Raji (cell line): ENCODE measurements around the gene GGT7.

Source experiments
- POLR2A ChIP-seq: IDR thresholded peaks from 2 replicates; pipeline ENCODE4 v1.6.1; 2011; ENCODE audit warnings: low read depth, low read length, control low read depth; ENCODE audit not compliant: insufficient read depth

GGT7 gene

GRCh38 chr20:34872622-34873224 is at the start of gene GGT7:
GGT7 (minus strand) TSS chr20:34872856; CDS start chr20:34872815, 41 bp downstream.
- no peak for TF ChIP-seq POLR2A

GRCh38 chr20:34921436-34921835 is 48.8 kb upstream of the GGT7 start:
- no peak for TF ChIP-seq POLR2A

GRCh38 chr20:34920055-34920454 is 47.4 kb upstream of the GGT7 start:
- TF ChIP-seq POLR2A = no peak

GRCh38 chr20:34916774-34917354 is 44.2 kb upstream of the GGT7 start:
- TF ChIP-seq POLR2A = no peak

- TF ChIP-seq POLR2A = no peak
Observed at GRCh38 chr20:34915749-34916455, 43.2 kb upstream of the GGT7 start.

- no peak for TF ChIP-seq POLR2A
Observed at GRCh38 chr20:34915131-34915530, 42.5 kb upstream of the GGT7 start.

GRCh38 chr20:34907616-34908469 is 35.2 kb upstream of the GGT7 start:
- TF ChIP-seq POLR2A = no peak

GRCh38 chr20:34904202-34904621 is 31.6 kb upstream of the GGT7 start:
- no peak for TF ChIP-seq POLR2A

GRCh38 chr20:34896086-34896621 is 23.5 kb upstream of the GGT7 start:
- no peak for TF ChIP-seq POLR2A

GRCh38 chr20:34895465-34895864 is 22.8 kb upstream of the GGT7 start:
- no peak for TF ChIP-seq POLR2A

GRCh38 chr20:34894723-34895122 is 22.1 kb upstream of the GGT7 start:
- no peak for TF ChIP-seq POLR2A

- TF ChIP-seq POLR2A = no peak
Observed at GRCh38 chr20:34892671-34893070, 20.0 kb upstream of the GGT7 start.

- no peak for TF ChIP-seq POLR2A
Observed at GRCh38 chr20:34891166-34892062, 18.8 kb upstream of the GGT7 start.

GRCh38 chr20:34888468-34888867 is 15.8 kb upstream of the GGT7 start:
- no peak for TF ChIP-seq POLR2A
